AG04450 (cell line): ENCODE measurements around the gene FUT4. TPM values are rescaled to one million over a fixed set of nuclear protein-coding genes. Genes with fewer than 3 reads are reported as not detected.
"Not testable (repeated sequence)": the region's sequence is repeated elsewhere in the genome, so short reads cannot be mapped to it uniquely, and the experiment has no call there.

Source experiments
- CTCF ChIA-PET: fragments of 300-600, 350-600 bp; formaldehyde crosslinking; extraction: SDS; loops from one replicate; lab custom pipeline; 2022; ENCODE audit warnings: antibody characterized with exemption, inconsistent platforms; lab: Charles Lee
- POLR2A ChIA-PET: fragments of 350-600 bp; formaldehyde crosslinking; extraction: SDS; loops from one replicate; lab custom pipeline; 2021; ENCODE audit warnings: antibody characterized with exemption, inconsistent platforms; lab: Yijun Ruan, JAX
- DNase-seq: peaks from one replicate; pipeline ENCODE4 v3.0.0-alpha.2; 2011; ENCODE audit warnings: low read depth, low spot score
- H3K27ac ChIP-seq: one replicate; pipeline ENCODE4 v1.5.1; 2012; ENCODE audit warnings: low read depth, low read length, control low read depth
- H3K27me3 ChIP-seq: one replicate; pipeline ENCODE4 v1.6.0; 2012; ENCODE audit warnings: low read length; ENCODE audit not compliant: control insufficient read depth, insufficient read depth
- H3K4me3 ChIP-seq: 2 replicates; pipeline ENCODE4 v1.5.1; 2011; ENCODE audit warnings: mild to moderate bottlenecking, low read depth, low read length, control low read depth
- H3K9me3 ChIP-seq: 2 replicates; pipeline ENCODE4 v1.5.1; 2012; ENCODE audit warnings: low read length; ENCODE audit not compliant: control insufficient read depth, insufficient read depth
- CTCF ChIP-seq: IDR thresholded peaks from 2 replicates; pipeline ENCODE4 v1.5.1; 2011; ENCODE audit warnings: low read depth, low read length, control low read depth, inconsistent platforms
- polyA plus RNA-seq: library from polyadenylated mRNA; depleted of rRNA; stranded (reverse); fragments of >200 nt; gene quantifications from 2 replicates; pipeline ENCODE4 v1.2.3, GENCODE V29; 2011

Gene FUT4
- polyA plus RNA-seq, 1 experiment, result 2.6 TPM

- Histone ChIP-seq H3K27me3 (no peaks in the 10 kb centered on the region), H3K27ac (no peak overlapping the region), H3K9me3 (no peaks in the 10 kb centered on the region), H3K4me3 (no peak overlapping the region)
- DNase-seq, result peak; percentile 34
- CTCF ChIA-PET, result interaction anchor here (0.5 to 3.4 kb wide), 35 partner anchors 8 to 1289 kb away, joined by 3 to 60 read pairs (median 4); partner anchors contain the start of genes C11orf97 and FUT4
- POLR2A ChIA-PET, result no interaction called here
- TF ChIP-seq CTCF, result peak; percentile 71
Measured at GRCh38 chr11:94504689-94505293, 38.9 kb upstream of the FUT4 start.

- POLR2A ChIA-PET, result not testable (repeated sequence)
Measured at GRCh38 chr11:94506513-94506912, 37.2 kb upstream of the FUT4 start.

GRCh38 chr11:94507485-94507884 lies 36.2 kb upstream of the FUT4 start:
- H3K4me3 ChIP-seq, result no peak overlapping the region
- ChIA-PET CTCF (interaction anchor here (1.1 to 4.1 kb wide), 6 partner anchors 12 to 612 kb away, joined by 3 to 24 read pairs (median 4); no protein-coding TSS in a partner anchor), POLR2A (no interaction called here)
- no peak for TF ChIP-seq CTCF
- no peaks in the 10 kb centered on the region for H3K27me3 ChIP-seq
- H3K27ac ChIP-seq, result no peak overlapping the region
- DNase-seq, result no peak
- no peaks in the 10 kb centered on the region for H3K9me3 ChIP-seq

More at GRCh38 chr11:94506513-94506912, 37.2 kb upstream of the FUT4 start:
- not testable (repeated sequence) for H3K9me3 ChIP-seq, H3K27me3 ChIP-seq, H3K4me3 ChIP-seq, H3K27ac ChIP-seq, DNase-seq
- CTCF ChIA-PET, result interaction anchor here (0.6 to 4.1 kb wide), 4 partner anchors 136 to 611 kb away, joined by 4 to 26 read pairs (median 14); no protein-coding TSS in a partner anchor

- DNase-seq, result no peak
- Histone ChIP-seq H3K27ac (no peak within 1 kb of the TSS), H3K4me3 (peak within 1 kb of the TSS; percentile 71), H3K27me3 (peaks cover 16% of the 10 kb centered on the region), H3K9me3 (no peaks in the 10 kb centered on the region)
- POLR2A ChIA-PET, result no interaction called here
- no peak for TF ChIP-seq CTCF
- CTCF ChIA-PET, result interaction anchor here (1.1 to 2.4 kb wide), 5 partner anchors 7 to 617 kb away, joined by 3 to 23 read pairs (median 6); no protein-coding TSS in a partner anchor
Measured at GRCh38 chr11:94511932-94512781, 31.6 kb upstream of the FUT4 start, which contains the start of gene C11orf97. C11orf97 (plus strand) TSS chr11:94512461; CDS start chr11:94512529, 68 bp downstream.

GRCh38 chr11:94513091-94513490 lies 30.6 kb upstream of the FUT4 start:
- POLR2A ChIA-PET, result no interaction called here
- Histone ChIP-seq H3K4me3 (no peak overlapping the region), H3K9me3 (no peaks in the 10 kb centered on the region), H3K27me3 (peaks cover 16% of the 10 kb centered on the region), H3K27ac (no peak overlapping the region)
- CTCF ChIA-PET, result interaction anchor here (0.9 to 2.4 kb wide), 6 partner anchors 8 to 618 kb away, joined by 3 to 23 read pairs (median 4); no protein-coding TSS in a partner anchor
- no peak for DNase-seq
- TF ChIP-seq CTCF, result no peak
